NCI-H510A (cell line): Measurements from ENCODE around the gene NDUFB10.
"Not testable (repeated sequence)": the region's sequence is repeated elsewhere in the genome, so short reads cannot be mapped to it uniquely, and the experiment has no call there.

Experiments used
- DNase-seq: peaks from one replicate; lab custom pipeline; 2025; lab: John Stamatoyannopoulos, UW

Gene NDUFB10

DNA sequence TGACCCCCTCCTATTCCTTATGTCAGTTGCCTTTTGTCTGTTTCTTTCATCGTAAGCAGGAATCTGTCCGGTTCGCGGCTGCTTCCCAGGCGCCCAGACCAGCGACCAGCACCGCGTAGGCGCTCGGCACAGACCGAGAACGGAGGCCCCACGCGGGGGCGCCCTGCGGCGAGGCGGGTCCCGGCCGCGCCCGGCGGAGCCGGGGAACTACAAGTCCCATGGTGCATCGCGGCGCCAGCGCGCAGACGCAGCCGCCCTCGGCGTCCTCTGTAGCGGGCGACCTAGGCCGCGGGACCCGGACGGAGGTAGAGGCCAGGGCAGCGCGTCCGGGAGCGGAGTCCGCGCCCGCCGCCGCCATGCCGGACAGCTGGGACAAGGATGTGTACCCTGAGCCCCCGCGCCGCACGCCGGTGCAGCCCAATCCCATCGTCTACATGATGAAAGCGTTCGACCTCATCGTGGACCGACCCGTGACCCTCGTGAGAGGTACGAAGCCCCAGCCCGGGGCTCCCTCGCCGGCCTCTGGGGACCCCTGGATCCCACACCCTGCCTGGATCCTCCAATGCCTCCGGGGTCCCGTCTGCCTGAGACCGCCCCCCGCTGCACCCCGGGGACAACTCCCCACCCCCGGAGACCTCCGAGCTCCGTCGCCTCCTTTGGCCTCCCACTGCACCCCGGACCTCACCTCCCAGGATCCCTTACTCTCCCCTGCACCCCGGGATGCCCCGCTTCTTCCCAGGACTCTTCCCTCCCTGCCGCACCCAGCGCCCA is at the start of gene NDUFB10:
NDUFB10 (plus strand) TSS at position 270 of the 771 bp plus-strand sequence; CDS start at position 357, 87 bp downstream.
- DNase-seq: peak; percentile 56

DNA sequence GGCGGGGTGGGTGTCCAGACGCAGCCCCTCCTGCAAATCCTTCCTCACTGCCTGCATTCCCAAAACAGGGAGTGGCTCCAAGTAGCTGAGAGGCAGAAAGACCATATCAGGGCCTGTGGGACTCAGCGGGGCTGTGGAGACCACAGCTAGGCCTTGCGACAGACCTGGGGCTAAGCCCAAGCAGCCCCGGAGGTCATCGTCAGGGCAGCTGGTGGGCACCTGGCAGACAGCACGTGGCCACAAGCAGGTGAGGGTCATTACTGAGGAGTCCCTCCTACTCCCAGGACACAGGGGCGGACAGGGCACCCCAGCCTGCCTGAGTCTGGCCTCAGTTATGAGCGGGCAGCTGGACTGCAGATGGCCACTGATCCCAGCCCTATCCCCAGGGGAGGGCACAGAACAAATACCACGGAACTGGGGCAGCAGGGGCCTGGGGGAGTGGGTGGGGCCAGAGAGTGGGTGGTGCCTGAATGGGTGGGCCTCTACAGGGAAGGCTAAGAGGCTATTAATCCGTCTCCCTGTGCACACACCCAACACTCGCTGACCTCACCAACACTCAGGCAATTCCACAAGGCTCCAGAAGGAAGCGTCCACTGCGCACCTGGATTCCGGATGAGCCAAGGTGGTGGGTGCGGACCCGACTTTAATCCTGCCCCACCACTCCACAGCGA is 49.6 kb upstream of the NDUFB10 start:
- DNase-seq: peak; percentile 49

DNA sequence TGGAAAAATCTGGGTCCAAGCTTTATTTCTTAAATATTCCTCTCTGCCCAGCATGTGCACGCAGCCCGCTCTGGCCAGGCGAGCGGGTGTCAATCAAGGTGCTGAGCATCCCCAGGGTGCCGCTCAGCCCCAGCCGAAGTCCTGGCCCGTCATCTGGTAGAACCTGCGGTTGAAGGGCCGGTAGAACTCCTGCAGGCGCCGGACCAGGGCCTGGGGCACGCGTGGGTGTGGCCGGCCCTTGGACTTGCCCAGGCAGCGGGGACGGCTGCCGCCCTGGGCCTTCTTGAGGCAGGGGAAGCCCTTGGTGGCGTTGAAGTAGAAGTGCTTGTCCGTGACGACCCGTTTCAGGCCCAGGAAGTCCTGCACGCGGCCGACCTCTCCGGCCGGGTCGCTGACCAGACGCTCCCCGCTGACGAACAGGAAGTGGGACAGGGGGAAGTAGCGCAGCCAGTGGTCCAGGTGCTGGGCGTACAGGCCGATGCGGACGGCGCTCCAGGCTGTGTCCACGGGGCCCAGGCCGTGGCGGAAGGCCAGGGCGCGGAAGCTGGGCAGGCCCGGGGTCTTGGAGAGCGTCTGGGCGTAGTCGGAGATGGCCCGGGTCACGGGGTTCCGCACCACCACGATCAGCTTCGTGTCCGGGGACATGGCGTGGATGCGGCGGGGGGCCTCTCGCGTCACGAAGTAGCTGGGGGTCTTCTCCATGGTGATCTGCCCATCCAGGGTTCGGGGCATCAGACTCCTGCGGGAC is 47.7 kb upstream of the NDUFB10 start:
- no peak for DNase-seq

DNA sequence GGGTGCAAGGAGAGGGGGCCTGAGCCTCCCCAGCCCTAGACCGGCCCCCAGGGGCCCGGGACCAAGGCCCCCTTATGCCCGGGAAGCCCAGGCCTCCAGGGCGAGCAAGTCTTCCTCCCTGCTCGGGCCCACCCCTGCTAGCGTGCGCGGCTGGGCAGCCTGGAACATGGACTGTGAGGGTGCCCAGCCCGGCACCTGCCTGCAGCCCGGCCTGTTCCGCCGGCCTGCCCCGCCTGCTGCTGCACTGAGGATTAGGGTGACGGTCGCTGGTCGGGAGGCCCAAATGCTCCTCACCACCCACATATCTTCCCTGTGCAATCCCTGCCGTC is 47.2 kb upstream of the NDUFB10 start:
- no peak for DNase-seq

DNA sequence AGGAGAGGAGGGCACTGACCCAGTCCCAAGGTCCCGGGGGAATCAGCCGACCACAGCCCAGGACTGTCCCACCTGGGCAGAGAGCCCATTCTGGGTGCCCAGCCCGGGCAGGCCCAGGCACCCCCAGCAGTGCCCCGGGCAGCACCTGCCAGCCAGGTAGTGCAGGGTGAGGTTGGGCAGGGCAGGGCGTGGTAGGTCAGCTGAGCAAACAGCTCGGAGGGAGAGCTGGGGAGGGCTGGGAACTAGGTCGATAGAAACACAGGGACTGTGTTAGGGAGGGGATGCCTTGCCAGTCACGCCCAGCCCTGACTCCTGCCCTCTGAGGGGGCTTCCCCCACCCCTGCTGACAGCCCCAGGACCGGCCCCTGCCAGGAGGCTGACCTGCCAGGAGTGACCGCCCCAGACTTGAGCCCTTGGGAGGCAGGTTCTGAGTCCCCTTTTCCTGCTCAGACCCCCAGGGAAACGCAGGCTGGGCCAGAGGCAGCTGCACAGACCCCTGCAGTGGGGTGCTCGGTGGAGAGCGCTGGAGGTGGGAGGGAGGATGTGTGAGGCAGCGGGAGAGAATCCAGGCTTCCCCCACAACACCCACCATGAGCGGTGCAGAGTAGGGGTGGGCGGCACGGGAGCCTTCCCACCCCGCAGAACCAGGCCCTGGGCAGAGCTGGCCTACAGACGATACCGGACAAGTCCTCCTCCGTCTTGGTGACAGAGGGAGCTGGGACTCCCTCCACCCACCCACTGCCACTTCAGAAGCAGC is 45.8 kb upstream of the NDUFB10 start:
- peak; percentile 38 for DNase-seq

DNA sequence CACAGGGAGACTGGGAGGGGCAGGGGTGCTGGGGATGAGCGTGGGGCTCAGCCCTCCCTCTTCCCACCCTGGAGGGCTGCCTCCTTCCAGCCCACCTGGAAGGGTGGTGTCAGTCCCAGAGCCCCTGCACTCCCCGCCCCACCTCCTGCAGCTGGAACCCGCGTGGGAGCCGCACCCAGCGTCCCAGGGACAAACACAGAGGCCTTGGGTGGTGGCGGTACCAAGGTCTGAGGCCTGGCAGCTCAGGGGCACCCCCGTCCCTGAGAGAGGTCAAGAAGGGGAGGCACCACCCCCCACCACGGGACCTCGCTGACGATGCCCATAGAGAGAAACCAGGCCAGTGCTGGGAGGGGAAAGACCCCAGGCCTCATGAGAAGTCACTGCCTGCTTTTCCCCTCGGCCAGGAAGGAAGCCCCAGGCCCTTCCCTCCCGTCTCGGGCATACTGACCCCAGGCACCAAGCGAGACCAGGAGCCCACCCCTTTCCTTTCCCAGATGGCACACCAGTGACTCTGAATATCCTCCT is 45.2 kb upstream of the NDUFB10 start:
- no peak for DNase-seq

DNA sequence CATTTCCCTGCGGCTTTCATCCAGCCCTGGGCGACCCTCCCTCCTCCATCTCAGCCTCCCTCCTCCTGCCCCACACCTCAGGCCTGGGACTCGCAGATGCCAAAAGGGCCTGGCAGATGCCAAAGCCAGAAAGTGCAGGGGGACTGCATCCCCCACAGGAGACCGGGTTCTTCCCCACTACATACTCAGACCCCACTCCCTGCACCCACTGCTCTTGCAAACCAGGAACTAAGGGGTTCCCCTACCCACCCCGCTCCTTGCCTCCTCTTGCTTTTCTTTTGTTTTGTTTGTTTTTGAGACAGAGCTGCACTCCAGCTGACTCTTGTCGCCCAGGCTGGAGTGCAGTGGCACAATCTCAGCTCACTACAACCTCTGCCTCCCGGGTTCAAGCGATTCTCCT is 44.4 kb upstream of the NDUFB10 start:
- no peak for DNase-seq

DNA sequence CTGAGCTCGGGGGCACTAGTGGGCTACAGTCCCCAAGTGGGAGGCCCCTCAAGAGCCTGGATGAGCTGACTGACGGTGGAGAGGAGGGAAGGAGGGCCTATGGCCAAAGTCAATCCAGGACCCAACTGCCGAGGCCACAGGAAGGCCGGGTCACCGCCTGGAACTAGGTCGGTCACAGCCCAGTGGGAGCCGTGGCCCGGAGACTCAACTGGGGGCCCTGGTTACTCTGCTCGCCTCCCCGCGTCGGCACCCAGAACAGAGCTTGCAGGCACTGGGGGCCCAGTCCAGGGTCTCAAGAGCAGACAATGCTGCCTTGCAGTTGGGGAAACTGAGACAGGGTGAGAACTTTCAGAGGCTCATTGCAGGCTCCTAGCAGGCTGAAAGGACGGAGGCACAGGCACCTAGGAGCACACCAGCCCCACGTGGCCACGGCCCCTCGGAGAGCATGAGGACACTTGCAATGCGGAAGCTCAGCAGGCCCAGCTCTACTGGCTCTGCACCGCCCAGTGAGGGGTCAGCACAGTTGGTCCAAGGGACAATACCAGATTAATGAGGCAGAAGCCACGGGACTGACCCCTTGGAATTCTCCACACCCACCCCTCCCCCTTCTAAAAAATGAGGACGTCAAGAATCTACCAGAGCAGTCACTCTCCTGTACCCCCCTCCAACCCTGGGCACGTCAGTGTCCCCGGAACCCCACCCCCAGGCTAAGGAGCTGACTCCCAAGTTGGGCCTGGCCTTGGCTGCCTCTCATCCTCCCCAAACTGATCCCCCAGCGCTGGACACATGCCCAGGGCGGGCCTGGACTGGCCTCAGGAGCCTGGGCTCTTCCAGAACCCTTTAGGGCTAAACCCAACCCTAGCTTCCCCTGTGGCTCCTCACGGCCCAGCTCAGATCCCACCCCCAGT is 43.4 kb upstream of the NDUFB10 start:
- DNase-seq: no peak

DNA sequence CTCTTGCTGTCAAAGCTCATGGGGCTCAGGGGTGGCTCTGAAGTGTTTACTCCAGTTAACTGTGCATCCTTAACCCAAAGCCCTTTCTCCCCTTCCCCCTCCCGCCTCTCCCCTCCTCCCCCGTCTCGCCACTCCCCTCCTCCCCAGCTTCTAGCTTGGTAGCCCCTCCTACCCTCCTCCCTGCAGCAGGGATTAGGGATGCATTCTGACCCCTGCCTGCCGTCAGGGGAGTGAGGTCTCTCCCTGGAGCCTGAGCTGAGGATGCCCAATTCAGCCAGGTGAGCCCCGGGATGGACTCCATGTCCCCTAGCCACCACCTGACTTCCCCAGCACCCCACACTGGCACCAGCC is 42.7 kb upstream of the NDUFB10 start:
- DNase-seq: no peak

DNA sequence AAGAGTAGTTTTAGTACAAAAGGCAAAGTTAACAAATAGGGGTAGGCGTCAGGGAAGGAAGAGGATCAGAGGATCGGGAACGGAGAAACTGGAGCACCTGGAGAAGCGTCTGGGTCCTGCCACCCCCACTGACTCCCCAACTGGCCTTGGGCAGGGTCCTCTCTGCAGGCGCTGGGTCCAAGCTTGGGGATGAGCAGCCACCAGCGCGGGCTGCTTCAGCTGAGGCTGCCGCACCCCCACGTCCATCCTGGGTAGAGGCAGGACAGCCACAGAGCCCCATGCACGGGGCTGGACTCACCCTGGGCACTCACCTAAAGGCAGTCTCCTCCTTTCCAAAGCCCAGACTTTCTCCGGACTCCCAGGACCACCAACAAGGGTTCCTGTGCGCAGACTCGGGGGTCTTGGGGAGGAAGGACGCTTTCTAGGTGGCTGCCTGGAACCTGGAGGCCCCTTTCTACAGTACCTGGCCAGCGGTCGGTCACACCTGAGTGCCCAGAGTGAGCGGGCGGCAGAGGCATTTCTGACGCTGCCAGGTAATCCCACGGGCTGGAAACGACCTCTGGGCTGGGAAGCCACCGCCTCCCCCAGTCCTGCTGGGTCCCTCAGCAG is 42.2 kb upstream of the NDUFB10 start:
- no peak for DNase-seq

DNA sequence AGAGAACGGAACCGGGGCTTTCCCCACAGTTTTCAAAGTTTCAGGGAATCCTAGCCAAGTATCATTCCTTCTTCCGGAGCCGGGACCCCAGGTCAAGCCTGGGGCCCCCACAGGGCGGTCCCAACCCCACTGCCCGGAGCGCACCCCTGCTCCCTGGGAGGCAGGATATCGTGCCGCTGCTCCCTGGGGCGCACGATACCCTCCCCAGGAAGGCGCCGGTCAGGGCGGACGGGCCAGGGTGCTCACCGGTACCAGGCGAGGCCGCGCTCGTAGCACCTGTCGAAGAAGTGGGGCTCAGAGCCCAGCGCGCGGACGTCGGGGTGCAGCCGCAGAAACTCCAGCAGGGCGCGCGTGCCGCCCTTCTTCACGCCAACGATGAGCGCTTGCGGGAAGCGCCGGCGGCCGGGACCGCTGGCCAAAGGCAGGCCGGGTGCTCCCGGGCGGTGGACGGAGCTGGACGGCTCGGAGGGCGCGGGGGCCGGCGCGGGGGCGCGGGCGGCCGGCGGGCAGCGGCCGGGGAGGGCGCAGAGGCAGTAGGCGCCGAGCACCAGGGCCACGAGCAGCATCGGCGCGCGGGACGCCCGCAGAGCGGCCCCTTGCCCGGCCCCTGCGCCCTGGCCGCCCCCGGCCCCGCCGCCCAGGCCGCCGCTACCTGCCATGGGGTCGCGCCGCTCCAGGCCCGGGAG is 41.5 kb upstream of the NDUFB10 start:
- DNase-seq: no peak

DNA sequence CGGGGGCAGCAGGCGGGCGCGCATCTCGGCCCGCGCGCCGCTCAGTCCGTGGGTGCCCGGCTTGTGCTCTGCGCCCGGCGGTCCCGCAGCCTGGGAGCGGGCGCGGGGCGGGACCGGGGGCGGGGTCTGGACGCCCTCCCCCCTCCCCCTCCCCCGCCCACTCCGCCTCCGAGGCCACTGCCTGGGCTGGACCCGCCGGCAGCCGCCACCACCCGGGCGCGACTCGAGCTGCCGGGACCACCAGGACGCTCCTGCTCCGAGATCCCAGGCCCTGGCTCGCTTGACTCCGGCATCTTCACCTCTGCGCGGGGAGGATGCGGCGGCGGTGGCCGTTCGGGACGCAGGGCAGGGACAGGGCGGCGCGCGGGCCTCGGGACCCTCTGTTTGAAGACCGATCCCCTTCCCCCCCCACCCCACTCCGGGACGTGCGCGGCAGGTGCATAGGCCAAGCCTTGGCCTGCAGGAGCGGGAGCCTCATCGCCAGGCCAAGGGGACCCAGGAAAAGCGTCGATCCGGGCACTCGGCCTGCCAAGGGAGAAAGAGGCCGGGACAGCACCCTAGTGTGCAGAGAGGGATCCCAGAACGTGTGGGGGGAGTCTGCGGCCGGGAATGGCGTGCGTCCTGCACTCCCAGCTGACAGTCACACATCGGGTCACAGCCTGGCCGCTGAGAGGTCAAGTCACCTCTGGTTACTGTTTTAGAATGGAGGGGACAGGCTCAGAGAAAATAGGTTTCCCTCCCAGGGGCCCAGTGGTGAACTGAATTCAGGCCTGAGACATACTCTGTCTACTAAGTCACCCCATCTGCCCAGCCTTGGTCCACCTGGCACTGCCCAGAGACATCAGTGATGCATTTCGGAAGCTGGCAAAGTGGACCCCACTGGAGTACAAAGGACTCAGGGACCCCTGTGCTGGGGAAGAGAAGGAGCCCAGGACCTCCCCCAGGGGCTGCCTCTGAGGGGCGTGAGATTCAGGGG is 40.7 kb upstream of the NDUFB10 start, which contains the start of gene HS3ST6:
HS3ST6 (minus strand) TSS at position 65 of the 976 bp plus-strand sequence. CDS start 92 bp downstream, outside the sequence.
- no peak for DNase-seq

DNA sequence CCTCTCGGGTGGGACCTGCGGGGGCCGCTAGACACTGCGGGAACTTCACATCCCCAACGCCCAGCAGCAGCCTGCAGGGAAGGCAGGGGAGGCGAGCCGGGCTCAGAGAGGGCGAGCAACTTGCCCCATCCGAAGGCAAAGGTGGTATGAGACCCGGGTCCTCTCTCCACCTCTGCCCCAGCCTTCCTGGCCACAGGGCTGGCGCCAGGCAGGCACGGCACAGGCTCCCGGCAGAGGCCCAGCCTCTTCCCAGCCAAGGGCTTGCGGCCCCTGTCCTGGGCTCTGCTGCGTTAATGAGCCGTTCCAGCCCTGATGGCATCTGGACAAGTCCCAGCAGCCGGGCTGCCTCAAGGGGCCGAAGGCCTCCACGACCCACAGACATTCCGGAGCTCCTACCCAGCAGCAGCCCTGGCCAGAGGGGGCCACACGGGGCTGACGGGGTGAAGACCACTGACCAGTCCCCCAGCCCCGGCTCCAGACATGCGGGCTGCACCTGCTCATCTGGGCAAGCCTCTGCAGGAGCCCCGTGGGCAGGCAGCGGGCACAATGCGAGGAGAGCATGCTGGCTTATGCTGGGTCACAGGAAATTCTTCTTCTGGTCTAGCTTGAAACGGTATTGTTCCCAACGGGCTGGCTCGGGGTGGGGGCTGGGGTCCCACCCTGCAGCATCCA is 39.9 kb upstream of the NDUFB10 start:
- no peak for DNase-seq

DNA sequence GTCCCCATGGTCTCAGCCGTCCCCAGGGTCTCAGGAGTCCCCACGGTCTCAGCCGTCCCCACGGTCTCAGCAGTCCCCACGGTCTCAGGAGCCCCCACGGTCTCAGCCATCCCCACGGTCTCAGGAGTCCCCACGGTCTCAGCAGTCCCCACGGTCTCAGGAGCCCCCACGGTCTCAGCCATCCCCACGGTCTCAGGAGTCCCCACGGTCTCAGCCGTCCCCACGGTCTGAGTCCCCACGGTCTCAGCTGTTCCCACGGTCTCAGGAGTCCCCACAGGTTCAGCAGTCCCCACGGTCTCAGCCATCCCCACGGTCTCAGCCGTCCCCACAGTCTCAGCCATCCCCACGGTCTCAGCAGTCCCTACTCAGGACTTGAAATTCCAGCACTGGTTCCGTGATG is 39.2 kb upstream of the NDUFB10 start:
- not testable (repeated sequence) for DNase-seq

DNA sequence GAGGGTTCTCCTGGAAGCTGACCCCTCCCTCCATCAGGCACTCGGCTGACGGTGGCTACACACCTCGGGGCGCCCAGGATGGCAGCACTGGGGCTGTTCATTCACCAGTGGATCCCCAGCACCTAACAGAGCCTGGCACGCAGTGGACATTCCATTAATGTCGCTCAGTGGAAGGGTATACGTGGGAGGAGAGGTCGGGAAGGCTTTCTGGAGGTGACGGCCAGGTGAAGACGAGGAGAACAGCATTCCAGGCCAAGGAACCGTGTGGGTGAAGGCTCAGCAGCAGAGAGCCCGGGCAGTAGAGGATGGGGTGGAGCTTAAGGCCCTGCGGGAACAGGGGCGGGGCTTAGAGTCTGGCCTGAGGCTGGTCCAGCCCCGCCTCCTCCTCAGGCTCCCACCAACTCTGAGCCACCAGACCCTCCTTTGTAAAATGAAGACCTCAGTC is 38.6 kb upstream of the NDUFB10 start:
- no peak for DNase-seq

DNA sequence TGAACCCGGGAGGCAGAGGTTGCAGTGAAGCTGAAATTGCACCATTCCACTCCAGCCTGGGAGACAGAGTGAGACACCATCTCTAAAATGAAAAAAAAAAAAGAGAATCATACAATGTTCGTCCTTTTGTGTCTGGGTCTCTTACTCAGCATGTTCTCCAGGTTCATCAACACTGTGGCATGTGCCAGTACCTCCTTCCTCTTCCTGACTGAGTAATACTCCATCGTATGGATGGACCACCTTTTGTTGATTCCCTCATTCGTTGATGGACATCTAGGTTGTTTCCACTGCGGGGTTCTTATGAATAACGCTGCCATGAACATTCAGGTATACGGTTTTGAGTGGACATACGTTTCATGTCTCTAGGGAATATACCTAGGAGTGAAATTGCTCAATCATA is 37.0 kb upstream of the NDUFB10 start:
- DNase-seq: no peak

DNA sequence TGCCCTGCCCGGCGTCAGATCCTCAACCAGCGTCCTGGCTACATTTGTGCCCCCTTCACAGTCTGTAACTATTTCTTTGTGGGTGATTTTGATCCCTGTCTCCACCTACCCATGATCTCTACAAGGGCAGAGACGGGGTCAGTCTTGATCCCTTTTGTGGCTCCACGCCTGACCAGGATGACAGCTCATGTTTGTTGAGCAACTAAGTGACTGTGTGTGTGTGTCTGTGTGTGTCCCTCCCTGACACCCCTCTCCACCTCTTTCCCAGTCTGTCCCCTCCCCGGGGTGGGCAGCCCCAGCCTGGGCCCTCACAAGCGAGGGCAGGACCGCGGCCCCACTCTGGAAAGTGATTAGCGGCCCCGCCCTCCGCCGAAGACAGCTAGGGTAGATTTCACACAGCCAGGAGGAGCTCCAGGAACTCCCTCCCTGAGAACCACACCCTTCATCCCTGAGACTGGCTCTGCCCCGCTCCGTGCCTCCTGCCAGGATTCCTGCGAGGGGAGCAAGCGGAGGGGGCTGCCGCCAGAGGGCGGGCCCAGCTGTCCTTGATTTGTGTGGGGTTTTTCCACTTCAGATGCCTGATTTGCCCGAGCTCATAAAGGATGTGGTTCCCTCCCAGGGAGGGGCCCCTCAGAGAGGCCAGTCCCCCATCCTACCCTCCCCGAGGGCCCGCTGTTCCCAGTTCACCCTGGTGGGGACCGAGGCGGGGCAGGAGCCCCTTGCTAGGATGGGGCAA is 35.9 kb upstream of the NDUFB10 start:
- DNase-seq: no peak
